GM23248 (cell line): ENCODE results near the gene CHODL.

ENCODE experiments used
- EZH2 ChIP-seq: fragments of 200-600 bp; sonication (generic); IDR thresholded peaks from 2 replicates; pipeline ENCODE4 v1.6.1; 2018; ENCODE audit warnings: antibody characterized with exemption, mild to moderate bottlenecking; ENCODE audit not compliant: insufficient read depth, poor library complexity, severe bottlenecking
- EZH2phosphoT487 ChIP-seq: fragments of 200-600 bp; sonication (generic); IDR thresholded peaks from 2 replicates; pipeline ENCODE4 v1.6.1; 2018; ENCODE audit warnings: antibody characterized with exemption, moderate library complexity, mild to moderate bottlenecking, low read depth; ENCODE audit not compliant: insufficient read depth

- TF ChIP-seq EZH2phosphoT487 (no peak), EZH2 (no peak)
Measured at GRCh38 chr21:18269856-18270255, 25.2 kb downstream of the CHODL start.
